NCI-H1417 (cell line): ENCODE measurements around the gene LIM2.

Source experiments
- DNase-seq, 3 experiments: peaks; one replicate each; lab custom pipeline; 2025; lab: John Stamatoyannopoulos, UW

Gene LIM2

DNA sequence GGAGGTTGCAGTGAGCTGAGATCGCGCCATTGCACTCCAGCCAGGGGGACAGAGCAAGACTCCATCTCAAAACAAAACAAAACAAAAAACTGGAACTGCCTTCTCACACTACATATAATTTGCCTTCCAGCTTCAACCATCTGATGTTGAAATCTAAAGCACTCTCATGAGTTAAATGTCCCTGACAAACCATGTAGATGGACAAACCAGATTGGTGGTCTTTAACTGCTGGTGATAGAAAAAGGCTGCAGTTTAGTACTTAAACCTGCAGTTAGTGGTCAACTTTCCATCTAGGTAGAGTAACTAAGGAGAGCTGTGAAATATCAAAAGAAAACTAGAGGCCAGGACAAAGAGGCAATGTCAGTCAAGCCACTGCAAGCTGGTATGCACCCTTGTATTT is 8.4 kb upstream of the LIM2 start:
- no peak for DNase-seq

DNA sequence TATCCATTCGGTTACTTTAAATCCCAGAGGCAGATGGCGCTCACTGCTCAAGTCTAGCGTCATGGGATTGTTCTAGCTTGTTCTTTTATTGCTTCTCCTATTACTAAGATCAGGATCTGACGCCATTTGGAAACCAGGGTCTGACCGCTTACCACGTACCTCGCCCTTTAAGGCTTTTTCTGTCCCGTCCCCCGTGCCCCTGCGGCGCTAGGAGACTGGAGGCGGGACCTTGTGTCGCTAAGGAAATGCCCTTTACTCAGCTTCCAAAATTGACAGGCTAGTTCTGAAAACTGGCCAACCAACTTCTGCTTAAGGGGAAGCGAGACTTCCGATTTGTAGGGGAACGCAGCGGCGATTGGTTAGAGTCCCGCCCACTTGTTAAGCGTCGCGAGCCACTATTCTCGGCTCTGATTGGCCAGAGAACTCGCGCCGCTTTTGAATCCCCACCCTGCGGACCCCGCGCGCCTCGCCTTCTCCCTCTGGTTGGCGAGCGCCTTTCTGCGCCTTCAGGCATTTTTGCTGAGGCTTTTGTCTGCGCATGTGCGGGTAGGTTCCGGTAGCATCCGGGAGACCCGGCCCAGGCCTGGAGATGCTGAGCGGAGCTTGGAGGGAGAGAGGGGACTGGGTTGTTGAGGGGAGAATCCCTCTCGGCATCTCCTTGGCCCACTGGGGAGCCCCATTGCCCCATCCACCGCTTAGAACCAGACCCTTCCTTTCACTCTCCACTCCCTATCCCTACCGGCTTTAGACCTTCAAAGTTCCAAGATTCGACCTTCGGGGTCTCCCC is 6.5 kb upstream of the LIM2 start:
- no peak for DNase-seq

DNA sequence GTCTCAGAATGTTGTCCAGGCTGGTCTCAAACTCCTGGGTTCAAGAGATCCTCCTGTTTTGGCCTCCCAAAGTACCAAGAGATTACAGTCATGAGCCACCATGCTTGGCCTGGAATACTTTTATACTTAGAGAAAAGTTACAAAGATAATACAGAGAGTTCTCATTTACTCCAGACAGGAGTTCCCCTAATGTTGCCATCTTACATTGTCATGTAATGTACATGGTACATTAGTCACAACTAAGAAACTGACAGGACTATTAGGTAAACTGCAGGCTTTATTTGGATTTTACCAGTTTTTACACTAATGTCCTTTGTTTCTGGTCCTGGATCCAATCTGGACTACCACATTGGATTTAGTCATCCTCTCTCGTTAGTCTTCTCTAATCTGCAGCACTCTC is 4.9 kb upstream of the LIM2 start:
- no peak for DNase-seq

DNA sequence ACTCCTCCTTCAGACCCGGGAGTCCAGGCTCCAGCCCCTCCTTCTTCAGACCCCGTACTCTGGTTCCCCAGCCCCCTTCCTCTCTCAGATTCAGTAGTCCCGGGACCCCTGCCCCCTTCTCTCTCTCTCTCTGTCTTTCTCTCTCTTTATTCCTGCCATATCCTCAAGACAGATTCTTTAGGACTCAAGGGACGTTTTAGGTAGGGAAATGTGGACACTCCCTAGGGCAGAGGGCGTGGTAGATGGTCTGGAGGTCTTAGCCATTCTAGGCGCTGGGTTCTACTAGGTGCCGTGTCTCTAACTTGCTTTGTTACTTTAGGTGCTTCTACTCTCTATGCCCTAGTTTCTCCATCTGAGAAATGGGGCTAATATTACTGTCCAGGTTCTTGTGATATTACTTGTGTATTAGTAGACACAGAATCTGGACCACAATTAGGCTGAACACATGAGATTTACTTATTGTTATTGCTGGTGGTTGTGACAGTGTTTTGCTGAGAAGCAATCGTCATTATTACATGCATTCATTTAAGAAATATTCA is 3.4 kb upstream of the LIM2 start:
- DNase-seq = no peak

DNA sequence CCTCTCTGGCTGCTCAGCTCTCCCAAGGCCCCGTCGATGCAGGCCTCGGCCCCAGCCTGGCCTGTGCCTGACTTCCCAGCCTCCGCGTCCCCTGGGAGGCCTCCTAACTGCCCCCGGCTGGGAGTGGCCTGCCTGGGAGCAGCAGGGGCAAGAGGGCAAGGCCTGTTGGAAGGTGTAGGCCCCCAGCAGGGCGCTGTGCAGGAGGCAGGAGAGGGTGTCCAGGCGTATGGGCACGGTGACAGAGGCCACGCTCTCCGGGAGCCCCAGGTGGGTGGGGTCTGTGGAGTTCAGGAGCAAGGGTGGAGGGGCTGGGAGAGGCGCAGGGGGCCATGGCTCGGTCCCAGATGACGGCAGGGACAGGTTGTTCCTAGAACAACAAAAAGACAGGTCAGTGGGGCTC is 1.4 kb upstream of the LIM2 start:
- DNase-seq = no peak

DNA sequence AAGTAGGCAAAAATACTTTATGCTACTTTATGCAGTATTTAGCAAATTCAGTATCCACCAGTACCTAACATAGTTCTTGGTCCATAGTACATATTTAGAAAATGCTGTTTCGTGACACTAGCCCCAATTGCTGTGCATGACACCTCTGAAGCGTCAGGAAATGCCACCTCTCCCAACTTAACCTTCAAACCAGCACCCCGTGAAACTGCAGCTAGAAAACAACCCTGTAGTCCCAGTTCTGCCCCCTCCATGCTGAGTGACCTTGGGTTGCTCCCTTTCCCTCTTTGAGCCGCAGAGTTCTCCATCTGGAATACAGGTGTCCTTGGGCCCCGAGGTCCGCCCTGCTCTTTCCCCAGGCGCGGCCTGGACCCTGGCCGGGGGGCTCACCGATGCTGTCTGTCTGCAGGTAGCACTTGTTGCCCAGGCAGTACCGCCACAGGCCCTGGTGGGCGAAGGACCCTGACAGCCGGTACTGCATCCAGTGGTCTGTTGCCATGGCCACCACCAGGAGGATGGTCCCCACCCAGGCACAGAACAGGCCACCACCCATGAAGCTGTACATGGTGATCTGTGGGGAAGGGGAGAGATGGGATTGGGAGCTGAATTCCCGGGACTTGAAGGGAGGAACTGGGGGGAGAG is 773 bp downstream of the LIM2 start:
- no peak for DNase-seq

DNA sequence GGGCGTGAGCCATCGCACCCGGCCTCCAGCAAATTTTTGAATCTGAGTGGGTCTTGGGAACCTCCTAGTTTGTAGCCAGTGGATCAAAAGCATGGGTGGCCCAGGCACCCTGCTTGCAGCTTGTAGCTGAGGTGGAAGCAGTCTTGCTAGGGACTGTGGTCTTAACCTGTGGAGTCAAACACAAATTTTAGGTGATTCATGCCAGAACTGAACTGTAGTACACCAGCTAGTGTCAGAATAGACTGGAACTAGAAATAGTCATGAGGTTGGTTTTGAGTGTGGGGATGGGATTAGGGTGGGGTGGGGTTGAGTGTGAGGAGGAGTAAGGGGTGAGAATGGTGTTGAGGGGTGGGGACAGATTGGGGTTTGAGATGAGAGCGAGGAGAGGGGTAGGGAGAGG is 5.8 kb downstream of the LIM2 start:
- DNase-seq = no peak

DNA sequence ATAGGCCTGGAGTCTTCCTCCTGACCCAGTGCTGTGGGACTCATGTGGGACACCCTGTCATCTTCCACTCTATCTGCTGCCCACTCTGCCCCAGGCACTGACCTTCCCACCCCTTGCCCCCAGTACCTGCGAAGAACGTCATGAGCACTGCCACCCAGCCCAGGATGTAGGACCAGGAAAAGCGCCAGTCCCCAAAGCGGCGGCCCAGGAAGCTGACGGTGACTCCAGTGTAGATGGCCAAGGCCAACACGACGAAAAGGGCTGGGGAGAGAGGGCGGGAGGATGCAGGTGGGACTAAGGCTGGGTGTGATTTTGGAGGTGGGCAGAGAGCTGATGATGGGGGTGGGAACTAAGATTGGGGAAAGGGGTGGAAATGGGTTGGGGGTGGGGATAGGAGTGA is 7.4 kb downstream of the LIM2 start:
- no peak for DNase-seq

DNA sequence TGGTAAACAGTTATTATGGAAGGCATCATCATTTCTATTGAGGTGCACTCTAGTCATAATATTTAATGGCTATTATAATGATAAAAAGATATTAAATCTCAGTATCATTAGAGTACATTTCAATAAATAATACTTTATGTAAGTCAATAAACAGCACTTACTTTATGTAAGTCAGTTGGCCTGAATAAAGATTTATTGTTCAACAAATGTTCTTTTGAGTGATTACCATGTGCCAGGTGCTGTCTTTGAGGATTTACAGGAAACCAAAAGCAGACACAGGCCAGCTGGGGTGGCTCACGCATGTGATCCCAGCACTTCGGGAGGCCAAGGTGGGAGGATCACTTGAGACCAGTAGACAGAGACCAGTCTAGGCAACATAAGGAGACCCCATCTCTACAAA is 10.4 kb downstream of the LIM2 start:
- DNase-seq = no peak

DNA sequence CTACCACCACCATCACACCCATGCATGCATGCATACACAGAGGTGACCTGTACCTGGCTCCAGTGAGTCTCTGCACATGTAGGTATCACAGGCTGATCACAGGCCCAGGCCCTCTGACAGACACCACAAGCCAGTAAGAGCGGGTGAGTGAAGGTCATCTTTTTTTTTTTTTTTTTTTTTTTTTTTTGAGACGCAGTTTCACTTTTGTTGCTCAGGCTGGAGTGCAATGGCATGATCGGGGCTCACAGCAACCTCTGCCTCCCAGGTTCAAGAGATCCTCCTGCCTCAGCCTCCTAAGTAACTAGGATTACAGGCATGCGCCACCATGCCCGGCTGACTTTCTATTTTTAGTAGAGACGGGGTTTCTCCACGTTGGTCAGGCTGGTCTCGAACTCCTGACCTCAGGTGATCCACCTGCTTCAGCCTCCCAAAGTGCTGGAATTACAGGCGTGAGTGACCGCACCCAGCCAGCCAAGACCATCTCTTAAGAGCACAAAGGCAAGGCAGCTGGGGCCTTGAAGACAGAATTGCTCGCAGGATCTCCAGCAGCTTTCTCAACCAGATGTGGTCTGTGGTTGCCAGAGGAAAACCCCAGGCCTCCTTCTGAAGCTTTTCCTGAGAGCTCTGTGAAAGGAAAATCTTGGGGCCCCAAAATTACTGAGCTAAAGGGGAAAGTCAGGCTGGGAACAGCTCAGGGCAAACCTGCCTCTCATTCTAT is 12.1 kb downstream of the LIM2 start:
- DNase-seq = no peak

DNA sequence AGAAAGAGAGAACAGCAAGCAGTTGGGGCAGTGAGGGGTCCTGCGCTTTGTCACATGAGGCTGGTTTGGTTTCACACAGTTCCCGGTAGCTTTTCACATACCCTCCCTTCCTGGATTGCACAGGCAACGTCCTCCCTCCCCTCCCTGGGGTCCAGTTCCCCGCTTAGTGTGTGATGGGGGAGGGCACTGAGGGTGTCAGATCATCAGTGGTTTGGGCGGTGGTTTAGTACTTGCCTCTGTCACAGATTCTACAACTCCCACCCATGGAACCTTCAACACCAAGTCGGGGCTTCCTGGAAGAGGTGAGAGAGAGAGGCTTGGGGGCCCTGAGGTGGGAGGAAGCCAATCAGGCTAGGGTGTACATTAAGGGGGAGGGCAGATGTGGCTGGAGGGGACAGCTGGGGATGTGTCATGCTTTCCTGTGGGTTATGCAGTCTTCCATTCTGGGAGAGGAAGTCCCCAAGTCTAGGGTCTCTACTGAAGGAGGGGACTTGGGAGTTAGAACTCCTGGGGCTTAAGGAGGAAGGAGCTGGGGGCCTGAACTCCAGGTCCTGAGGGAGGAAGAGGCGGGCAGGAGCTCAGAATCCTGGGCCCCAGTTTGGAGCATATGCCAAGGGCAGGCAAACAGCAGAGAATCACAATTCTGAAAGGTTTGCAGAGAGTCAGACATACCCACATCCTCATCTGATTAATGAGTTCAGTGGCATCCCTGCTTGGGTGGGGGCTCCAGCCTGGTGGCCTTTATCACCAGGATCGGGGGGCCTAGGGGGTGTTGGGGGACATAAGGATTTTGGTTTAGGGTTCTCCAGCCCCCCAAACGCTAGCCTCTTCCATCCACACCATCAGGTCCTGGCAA is 14.9 kb downstream of the LIM2 start, which contains the start of gene NKG7:
NKG7 (minus strand) TSS at position 6 of the 856 bp plus-strand sequence. CDS start 119 bp downstream, outside the sequence.
- no peak for DNase-seq

DNA sequence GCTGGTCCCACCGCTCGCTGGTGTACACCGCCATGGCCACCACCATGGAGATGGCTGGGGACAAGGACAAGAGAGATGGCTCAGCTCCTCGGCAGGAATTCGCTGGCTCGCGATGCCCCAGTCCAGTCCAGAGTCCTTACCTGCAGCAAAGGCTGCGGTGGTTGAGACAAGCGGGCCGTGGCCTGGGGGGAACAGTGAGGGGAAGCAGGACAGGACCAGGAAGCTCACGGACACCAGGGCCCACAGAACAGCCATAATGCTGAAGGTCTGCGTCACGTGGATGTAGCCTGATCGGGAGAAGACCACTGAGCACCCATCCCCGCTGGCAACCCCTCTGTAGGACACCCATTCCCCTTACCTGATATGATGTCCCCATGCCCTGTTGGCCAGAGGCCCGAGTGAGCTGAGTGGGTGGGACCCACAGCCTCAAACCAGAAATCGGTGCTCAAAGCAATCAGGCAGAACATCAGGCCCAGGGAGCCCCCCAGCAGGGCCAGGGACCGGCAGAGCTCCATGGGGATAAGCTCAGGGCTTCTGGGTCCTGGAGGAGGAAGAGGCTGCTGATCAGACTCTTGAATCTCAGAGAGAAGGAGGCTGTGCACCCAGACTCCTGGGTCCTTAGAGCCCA is 15.6 kb downstream of the LIM2 start:
- DNase-seq = no peak

DNA sequence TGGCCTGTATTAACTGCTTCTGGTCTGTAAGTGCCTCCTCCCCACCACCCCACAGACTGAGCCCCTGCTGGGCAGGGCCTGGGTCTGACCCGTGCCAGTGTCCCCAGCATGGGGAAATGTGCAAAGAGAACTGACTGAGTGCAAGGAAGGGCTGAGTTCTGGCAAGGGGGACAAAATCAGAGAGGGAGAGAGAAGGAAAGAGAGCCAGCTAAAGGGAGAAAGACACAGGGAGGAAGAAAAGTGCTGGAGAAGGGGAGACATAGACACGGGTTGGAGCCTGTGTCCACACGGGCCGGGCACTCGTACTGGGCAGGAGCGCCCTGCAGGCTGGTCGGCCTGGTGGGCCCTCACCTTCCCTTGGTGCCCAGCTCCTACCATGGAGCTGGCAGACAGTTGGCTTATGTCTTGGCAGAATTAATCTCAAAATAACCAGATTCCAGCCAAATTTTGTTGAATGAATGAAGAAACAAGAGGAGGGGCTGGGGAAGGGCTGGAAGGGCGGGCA is 16.5 kb downstream of the LIM2 start:
- DNase-seq = no peak

DNA sequence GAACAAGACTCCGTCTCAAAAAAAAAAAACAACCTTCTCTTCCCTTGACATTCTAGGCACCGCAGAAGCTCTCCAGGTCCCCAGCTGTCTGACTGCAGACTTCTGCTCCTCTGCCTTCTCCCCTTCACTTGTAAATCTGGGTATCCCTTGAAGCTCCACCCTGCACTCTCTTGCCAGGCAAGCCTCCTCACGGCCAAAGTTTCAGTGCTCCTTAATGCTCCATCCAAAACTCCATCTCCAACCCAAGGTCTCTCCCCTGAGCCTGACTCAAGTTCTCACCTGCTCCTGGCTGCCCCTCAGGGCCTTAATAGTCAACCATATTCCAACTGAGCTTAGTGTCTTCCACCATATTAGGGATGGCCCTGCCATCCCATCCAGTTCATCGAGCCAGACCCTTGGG is 17.5 kb downstream of the LIM2 start:
- DNase-seq = no peak

DNA sequence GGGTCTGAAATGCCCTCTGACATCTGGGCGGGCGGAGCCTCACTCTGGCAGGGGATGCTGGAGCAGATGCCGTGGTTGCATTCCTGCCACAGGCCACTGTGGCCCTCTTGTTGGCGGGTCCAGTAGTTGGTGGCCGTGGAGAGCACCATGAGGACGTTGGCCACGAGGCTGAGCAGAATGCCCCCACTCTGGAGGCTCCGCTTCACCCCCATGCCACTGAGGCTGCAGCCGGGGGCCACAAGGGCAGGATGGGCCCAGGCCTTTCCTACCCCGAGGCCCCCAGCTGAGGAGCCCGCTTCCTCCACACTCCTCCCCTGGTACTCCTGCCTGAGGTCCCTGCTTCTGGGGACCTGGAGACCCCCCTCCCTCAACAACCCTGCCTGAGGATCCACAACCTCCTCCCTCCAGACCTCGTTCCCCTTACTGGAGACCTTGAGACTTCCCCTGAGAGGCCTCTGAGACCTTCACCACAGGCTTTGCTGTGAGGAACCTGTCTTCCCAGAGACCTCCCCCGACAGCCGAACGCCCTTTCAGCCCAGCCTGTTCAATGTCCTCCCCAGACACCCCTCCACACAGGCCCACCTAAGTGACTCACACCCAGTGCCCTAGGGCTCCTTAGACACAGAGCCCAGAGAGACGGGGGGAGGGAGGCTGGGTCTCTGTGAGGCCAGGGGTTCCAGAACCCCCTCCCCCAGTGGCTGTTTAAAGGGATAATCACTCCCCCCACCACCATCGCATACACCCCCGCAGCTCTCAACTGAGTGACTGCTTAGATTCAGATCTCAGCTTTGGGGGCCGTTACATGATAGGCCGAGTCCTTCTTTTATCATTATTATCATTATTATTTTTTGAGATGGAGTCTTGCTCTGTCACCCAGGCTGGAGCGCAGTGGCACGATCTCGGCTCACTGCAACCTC is 19.1 kb downstream of the LIM2 start, which contains the start of gene CLDND2:
CLDND2 (minus strand) TSS at position 638 of the 917 bp plus-strand sequence; CDS start at position 212, 426 bp downstream.
- DNase-seq = no peak

DNA sequence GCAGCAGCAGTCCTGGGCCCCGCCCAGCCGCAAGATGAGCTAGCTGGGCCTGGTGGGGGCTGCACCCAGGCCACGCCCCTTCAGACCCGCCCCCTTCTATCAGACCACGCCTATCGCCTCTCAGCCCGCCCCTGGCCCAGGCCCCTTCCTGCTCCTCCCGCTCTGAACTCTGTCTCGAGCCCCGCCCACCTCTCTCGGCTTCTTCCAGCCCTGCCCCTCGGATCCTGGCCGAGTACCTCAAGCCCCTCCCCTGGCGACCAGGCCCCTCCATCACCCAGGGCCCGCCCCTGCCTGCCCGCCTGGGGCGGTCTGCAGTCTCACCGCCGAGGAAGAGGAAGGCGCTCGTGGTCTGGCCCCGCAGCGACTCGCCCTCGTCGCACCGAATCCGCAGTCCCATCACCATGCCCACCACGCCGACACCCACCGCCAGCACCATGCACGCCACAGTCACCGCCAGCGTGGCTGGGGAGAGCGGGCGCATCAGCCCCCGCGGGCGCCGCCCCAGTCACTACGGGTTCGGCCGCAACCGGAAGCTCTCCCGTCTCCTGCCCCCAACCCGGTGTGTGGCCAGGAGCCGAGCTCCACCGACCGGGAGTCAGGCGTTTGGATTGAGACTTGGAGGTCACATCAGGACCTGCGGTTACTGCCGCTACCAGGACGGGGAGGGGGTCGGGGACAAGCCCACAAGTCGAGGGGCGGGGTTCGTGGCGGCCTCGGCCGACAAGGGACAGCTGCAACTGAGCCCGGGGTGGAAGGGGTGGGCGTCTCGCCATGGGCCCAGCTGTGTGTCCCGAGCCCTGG is 20.0 kb downstream of the LIM2 start:
- no peak for DNase-seq

DNA sequence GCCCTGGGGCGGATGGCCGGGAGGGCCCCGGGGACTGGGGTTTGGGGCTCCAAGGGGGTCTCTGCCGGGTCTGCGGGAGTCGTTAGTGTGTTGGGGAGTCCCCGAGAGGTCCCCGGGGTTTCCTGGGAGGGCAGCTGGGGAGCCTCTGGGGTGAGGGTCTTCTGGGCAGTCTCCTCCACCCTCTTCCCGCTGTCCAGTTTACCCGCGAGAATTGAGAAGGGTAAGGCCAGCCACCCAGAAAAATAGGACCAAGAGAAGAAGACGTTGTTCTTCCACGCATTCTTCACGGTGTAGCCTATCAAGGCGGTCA is 20.6 kb downstream of the LIM2 start:
- no peak for DNase-seq

DNA sequence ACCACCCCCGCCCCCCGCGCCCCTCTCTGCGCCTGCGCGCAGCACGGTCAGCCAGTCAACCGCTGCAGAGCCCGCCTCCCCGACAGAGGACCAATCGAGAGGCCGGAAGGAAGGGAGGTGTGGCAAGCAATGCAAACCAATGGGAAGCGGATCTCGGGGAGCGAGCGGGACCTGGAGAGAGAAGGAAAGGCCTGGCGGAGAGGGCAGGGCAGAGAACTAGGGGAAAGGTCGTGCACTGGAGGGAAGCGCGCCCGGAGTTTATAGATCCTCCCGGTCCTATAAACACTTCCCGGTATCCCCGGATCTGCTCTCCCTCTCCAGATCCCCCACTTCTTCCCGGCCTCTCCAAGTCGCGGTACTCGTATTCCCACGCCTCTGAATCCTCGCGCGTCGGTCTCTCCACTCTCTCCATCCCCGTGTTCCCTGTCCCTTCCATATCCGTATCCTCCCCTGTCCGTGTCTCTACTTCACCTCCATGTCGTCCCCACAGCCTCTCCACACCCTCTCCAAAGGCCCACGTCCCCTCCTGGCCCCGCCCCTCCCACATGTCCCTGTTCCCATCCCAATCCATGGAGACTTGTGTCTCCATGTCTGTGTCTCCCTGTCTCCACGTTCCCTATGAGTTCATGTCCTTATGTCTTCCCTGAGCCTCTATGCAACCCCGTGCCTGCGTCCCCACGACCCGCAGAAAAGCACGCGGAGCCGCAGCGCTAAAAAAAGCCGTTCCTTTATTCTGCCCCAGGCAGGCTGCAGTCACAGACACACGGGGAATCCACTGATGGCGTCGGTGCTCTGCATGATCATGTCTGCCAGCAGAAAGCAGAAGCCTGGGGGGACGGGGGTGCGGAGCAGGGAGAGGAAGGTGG is 21.2 kb downstream of the LIM2 start:
- DNase-seq = peak in 1 of 3 experiments; percentile 27
